IMR-90 (cell line): ENCODE measurements around the gene PPDPF. TPM values are rescaled to one million over a fixed set of nuclear protein-coding genes. Genes with fewer than 3 reads are reported as not detected.

Experiments
- ATAC-seq: fragments of 200-7000 bp; cut with Tn5 transposase; 2 replicates; pipeline ENCODE4 v1.9.1; 2020; ENCODE audit warnings: low read depth, mild to moderate bottlenecking, moderate library complexity
- BruUV-seq: library from RNA; stranded (reverse); fragments of 400-500 nt; replicated peaks from 2 replicates; lab custom pipeline; 2021; lab: Mats Ljungman, UMichigan
- CTCF ChIA-PET: fragments of 300-600 bp; formaldehyde crosslinking; extraction: SDS; loops from one replicate; lab custom pipeline; 2021; ENCODE audit warnings: antibody characterized with exemption; lab: Yijun Ruan, JAX
- POLR2A ChIA-PET: fragments of 300-600 bp; sonication (Branson Sonifier 250); formaldehyde crosslinking; loops from one replicate; lab custom pipeline; 2022; ENCODE audit warnings: antibody characterized with exemption; ENCODE audit not compliant: unreplicated experiment; lab: Charles Lee
- DNase-seq: peaks from one replicate; pipeline ENCODE4 v3.0.0; 2013
- H2AFZ ChIP-seq: replicated peaks from 2 replicates; pipeline ENCODE3; 2013; ENCODE audit warnings: low read length, mild to moderate bottlenecking; ENCODE audit not compliant: poor library complexity
- H2AK5ac ChIP-seq: 2 replicates; pipeline ENCODE4 v1.6.1; 2013; ENCODE audit warnings: low read depth, low read length, inconsistent platforms
- H2AK9ac ChIP-seq: replicated peaks from 2 replicates; pipeline ENCODE3; 2013; ENCODE audit warnings: mild to moderate bottlenecking, low read depth, low read length, moderate library complexity; ENCODE audit not compliant: poor library complexity
- H2BK120ac ChIP-seq: 2 replicates; pipeline ENCODE4 v1.6.1; 2013; ENCODE audit warnings: low read depth, low read length, inconsistent platforms
- H2BK15ac ChIP-seq: 3 replicates; pipeline ENCODE4 v1.6.1; 2013; ENCODE audit warnings: low read depth, low read length, inconsistent platforms
- H2BK20ac ChIP-seq: 2 replicates; pipeline ENCODE4 v1.6.1; 2013; ENCODE audit warnings: low read depth, mild to moderate bottlenecking, inconsistent platforms, low read length, moderate library complexity
- H2BK5ac ChIP-seq: 2 replicates; pipeline ENCODE4 v1.6.1; 2013; ENCODE audit warnings: mild to moderate bottlenecking, low read depth, low read length, inconsistent platforms; ENCODE audit not compliant: poor library complexity, severe bottlenecking
- H3K14ac ChIP-seq: replicated peaks from 2 replicates; pipeline ENCODE4 v1.6.1; 2013; ENCODE audit warnings: low read depth, low read length, inconsistent platforms
- H3K18ac ChIP-seq: 2 replicates; pipeline ENCODE4 v1.6.1; 2013; ENCODE audit warnings: low read depth, low read length, control low read depth
- H3K23ac ChIP-seq: 2 replicates; pipeline ENCODE4 v1.6.1; 2013; ENCODE audit warnings: low read depth, low read length, inconsistent platforms
- H3K27ac ChIP-seq: 2 replicates; pipeline ENCODE4 v1.5.1; 2013; ENCODE audit warnings: mild to moderate bottlenecking, control low read depth, low read length; ENCODE audit not compliant: insufficient read depth
- H3K27me3 ChIP-seq: 2 replicates; pipeline ENCODE4 v1.6.1; 2013; ENCODE audit warnings: low read length; ENCODE audit not compliant: control insufficient read depth, insufficient read depth
- H3K36me3 ChIP-seq: 2 replicates; pipeline ENCODE4 v1.6.1; 2013; ENCODE audit warnings: low read length, mixed read lengths; ENCODE audit not compliant: control insufficient read depth, insufficient read depth
- H3K4ac ChIP-seq: 2 replicates; pipeline ENCODE4 v1.6.1; 2013; ENCODE audit warnings: low read depth, low read length, inconsistent platforms
- H3K4me1 ChIP-seq: 2 replicates; pipeline ENCODE4 v1.6.1; 2013; ENCODE audit warnings: low read length, mixed read lengths; ENCODE audit not compliant: control insufficient read depth, insufficient read depth
- H3K4me2 ChIP-seq: 2 replicates; pipeline ENCODE4 v1.6.1; 2013; ENCODE audit warnings: low read depth, mild to moderate bottlenecking, control low read depth, low read length, moderate library complexity
- H3K4me3 ChIP-seq: 2 replicates; pipeline ENCODE4 v1.5.1; 2013; ENCODE audit warnings: low read depth, mild to moderate bottlenecking, control low read depth, low read length, moderate library complexity; ENCODE audit not compliant: insufficient read depth
- H3K56ac ChIP-seq: 2 replicates; pipeline ENCODE4 v1.6.1; 2013; ENCODE audit warnings: low read length, inconsistent platforms; ENCODE audit not compliant: insufficient read depth; ENCODE audit errors: extremely low read depth
- H3K79me1 ChIP-seq, 2 experiments: 2 replicates each; pipeline ENCODE4 v1.6.1; 2013; ENCODE audit warnings: low read length in 2 of 2, inconsistent platforms in 1 of 2, low read depth in 1 of 2
- H3K9ac ChIP-seq: 2 replicates; pipeline ENCODE4 v1.6.1; 2013; ENCODE audit warnings: low read depth, low read length, control low read depth
- H3K9me1 ChIP-seq: 2 replicates; pipeline ENCODE4 v1.6.1; 2013; ENCODE audit warnings: low read length, inconsistent platforms; ENCODE audit not compliant: insufficient read depth
- H3K9me3 ChIP-seq: 2 replicates; pipeline ENCODE4 v1.6.1; 2013; ENCODE audit warnings: low read length; ENCODE audit not compliant: control insufficient read depth, insufficient read depth
- H4K20me1 ChIP-seq: 2 replicates; pipeline ENCODE4 v1.6.1; 2013; ENCODE audit warnings: low read length, inconsistent platforms; ENCODE audit not compliant: insufficient read depth
- H4K5ac ChIP-seq: 2 replicates; pipeline ENCODE4 v1.6.1; 2013; ENCODE audit warnings: mild to moderate bottlenecking, low read depth, low read length, control low read depth
- H4K8ac ChIP-seq, 2 experiments: 2 replicates each; pipeline ENCODE4 v1.6.1; 2013; ENCODE audit warnings: low read depth in 2 of 2, low read length in 2 of 2, control low read depth in 1 of 2, inconsistent platforms in 1 of 2
- H4K91ac ChIP-seq: 2 replicates; pipeline ENCODE4 v1.6.1; 2013; ENCODE audit warnings: low read depth, low read length, inconsistent platforms; ENCODE audit not compliant: insufficient read depth
- FOS ChIP-seq: fragments of 150-350 bp; IDR thresholded peaks from 2 replicates; pipeline ENCODE4 v1.6.1; 2016; ENCODE audit warnings: low read depth, low read length
- MAFK ChIP-seq: IDR thresholded peaks from 2 replicates; pipeline ENCODE4 v1.6.1; 2012; ENCODE audit warnings: low read depth, low read length, improper control_type of control experiment
- MAZ ChIP-seq: IDR thresholded peaks from 2 replicates; pipeline ENCODE4 v1.6.1; 2012; ENCODE audit warnings: low read depth, mild to moderate bottlenecking, low read length, improper control_type of control experiment, moderate library complexity, borderline replicate concordance
- MXI1 ChIP-seq: IDR thresholded peaks from 2 replicates; pipeline ENCODE4 v1.6.1; 2012; ENCODE audit warnings: low read depth, mild to moderate bottlenecking, low read length, moderate library complexity, borderline replicate concordance
- POLR2A ChIP-seq: IDR thresholded peaks from 2 replicates; pipeline ENCODE4 v1.6.1; 2012; ENCODE audit warnings: mild to moderate bottlenecking, low read depth, low read length
- RAD21 ChIP-seq: IDR thresholded peaks from 2 replicates; pipeline ENCODE4 v1.6.1; 2012; ENCODE audit warnings: low read length, improper control_type of control experiment
- RCOR1 ChIP-seq: IDR thresholded peaks from 2 replicates; pipeline ENCODE4 v1.6.1; 2012; ENCODE audit warnings: mild to moderate bottlenecking, low read length, improper control_type of control experiment; ENCODE audit not compliant: insufficient replicate concordance
- RFX5 ChIP-seq: IDR thresholded peaks from 2 replicates; pipeline ENCODE4 v1.8.0; 2012; ENCODE audit warnings: low read depth, mild to moderate bottlenecking, low read length, moderate library complexity
- SMC3 ChIP-seq: fragments of 150-350 bp; IDR thresholded peaks from 2 replicates; pipeline ENCODE4 v1.6.1; 2016; ENCODE audit warnings: low read depth, mild to moderate bottlenecking, antibody characterized with exemption, low read length, moderate library complexity
- WGBS, 2 experiments: methylation state at CpG; one replicate each; pipeline versions ENCODE4 v1.1.5 to v1.1.7; 2013; ENCODE audit warnings: missing lambda C conversion rate in 2 of 2; ENCODE audit not compliant: insufficient read length in 1 of 2; ENCODE audit errors: extremely low coverage in 2 of 2; 5-methylcytosine and 5-hydroxymethylcytosine counted together
- dilution Hi-C: fragments of 300-500 bp; cut with HindIII; formaldehyde crosslinking; loops from one replicate; pipeline ENCODE4 v1.14.3; 2018; ENCODE audit warnings: low sequenced_read_pairs; ENCODE audit not compliant: unreplicated experiment
- in situ Hi-C: fragments of 300-500 bp; cut with MboI; formaldehyde crosslinking; loops from 3 replicates; pipeline ENCODE4 v1.14.3; 2019; ENCODE audit warnings: low sequenced_read_pairs, inconsistent platforms, mixed read lengths
- intact Hi-C: fragments of 100-400 bp; cut with micrococcal nuclease; formaldehyde crosslinking; loops from 2 replicates; pipeline ENCODE4 v1.10.0; 2022
- polyA plus RNA-seq, 3 experiments: library from polyadenylated mRNA; depleted of rRNA; stranded (reverse); fragments of >200 nt; gene quantifications; 2 replicates each; pipeline ENCODE4 v1.2.3, GENCODE V29; 2012; ENCODE audit warnings: low replicate concordance in 1 of 3
- total RNA-seq: library from RNA; depleted of rRNA; stranded (reverse); fragments of >200 nt; gene quantifications from 2 replicates; pipeline ENCODE4 v1.2.3, GENCODE V29; 2012
- TF ChIP-seq, protein P1 (sequence below): fragments of 150-350 bp; IDR thresholded peaks from 2 replicates; pipeline ENCODE4 v1.6.1; 2017; ENCODE audit warnings: mild to moderate bottlenecking, antibody characterized with exemption, low read length, low read depth
- TF ChIP-seq, protein P2 (sequence below): conservative IDR thresholded peaks from 2 replicates; pipeline ENCODE4 v1.5.1; 2012; ENCODE audit warnings: mild to moderate bottlenecking, low read depth, low read length, improper control_type of control experiment
- TF ChIP-seq, protein P3 (sequence below): fragments of 150-350 bp; IDR thresholded peaks from 2 replicates; pipeline ENCODE4 v1.6.1; 2016; ENCODE audit warnings: low read depth, mild to moderate bottlenecking, low read length, moderate library complexity, borderline replicate concordance

Gene PPDPF
- total and polyA plus RNA-seq, 2 of the 4 experiments (the other 2 are of a cell fraction): 12.9 to 171 TPM

- no peak overlapping the region for H2BK120ac ChIP-seq
- intact Hi-C loops (no loop called here), in situ Hi-C loops (no loop called here), dilution Hi-C loops (no loop called here)
- H3K79me1 ChIP-seq: no peaks in the 10 kb centered on the region
- peaks cover 26% of the 10 kb centered on the region for H3K9me3 ChIP-seq
- no peak overlapping the region for H3K18ac ChIP-seq
- no peak overlapping the region for H3K4me3 ChIP-seq
- no peak overlapping the region for H2BK5ac ChIP-seq
- BruUV-seq: no TSS peak
- no peak overlapping the region for H2AK5ac ChIP-seq
- H3K23ac ChIP-seq: no peak overlapping the region
- no peak overlapping the region for H3K9ac ChIP-seq
- ChIA-PET CTCF (no interaction called here), POLR2A (no interaction called here)
- H3K4me1 ChIP-seq: 0 out of 2 replicates have a peak, but pooled peaks cover 1% of the 10 kb centered on the region
- ATAC-seq (no peak), DNase-seq (peak; percentile 12)
- no peaks in the 10 kb centered on the region for H4K20me1 ChIP-seq
- H4K91ac ChIP-seq: no peak overlapping the region
- H3K9me1 ChIP-seq: no peaks in the 10 kb centered on the region
- no peak overlapping the region for H2BK15ac ChIP-seq
- WGBS, 2 experiments: 89% methylated on average over 4 of the region's 9 CpGs; no CpG with 5 or more reads in 1 of the 2 experiments
- no peak overlapping the region for H3K56ac ChIP-seq
- H2AK9ac ChIP-seq: no peak overlapping the region
- H3K14ac ChIP-seq: no peak overlapping the region
- H4K5ac ChIP-seq: no peak overlapping the region
- no peak overlapping the region for H3K4me2 ChIP-seq
- H3K36me3 ChIP-seq: no peaks in the 10 kb centered on the region
- H2BK20ac ChIP-seq: no peak overlapping the region
- TF ChIP-seq POLR2A: no peak
- TF ChIP-seq, protein P1, sequence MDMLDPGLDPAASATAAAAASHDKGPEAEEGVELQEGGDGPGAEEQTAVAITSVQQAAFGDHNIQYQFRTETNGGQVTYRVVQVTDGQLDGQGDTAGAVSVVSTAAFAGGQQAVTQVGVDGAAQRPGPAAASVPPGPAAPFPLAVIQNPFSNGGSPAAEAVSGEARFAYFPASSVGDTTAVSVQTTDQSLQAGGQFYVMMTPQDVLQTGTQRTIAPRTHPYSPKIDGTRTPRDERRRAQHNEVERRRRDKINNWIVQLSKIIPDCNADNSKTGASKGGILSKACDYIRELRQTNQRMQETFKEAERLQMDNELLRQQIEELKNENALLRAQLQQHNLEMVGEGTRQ: no peak
- no peak for TF ChIP-seq SMC3
- no peak for TF ChIP-seq MAFK
- TF ChIP-seq, protein P2, sequence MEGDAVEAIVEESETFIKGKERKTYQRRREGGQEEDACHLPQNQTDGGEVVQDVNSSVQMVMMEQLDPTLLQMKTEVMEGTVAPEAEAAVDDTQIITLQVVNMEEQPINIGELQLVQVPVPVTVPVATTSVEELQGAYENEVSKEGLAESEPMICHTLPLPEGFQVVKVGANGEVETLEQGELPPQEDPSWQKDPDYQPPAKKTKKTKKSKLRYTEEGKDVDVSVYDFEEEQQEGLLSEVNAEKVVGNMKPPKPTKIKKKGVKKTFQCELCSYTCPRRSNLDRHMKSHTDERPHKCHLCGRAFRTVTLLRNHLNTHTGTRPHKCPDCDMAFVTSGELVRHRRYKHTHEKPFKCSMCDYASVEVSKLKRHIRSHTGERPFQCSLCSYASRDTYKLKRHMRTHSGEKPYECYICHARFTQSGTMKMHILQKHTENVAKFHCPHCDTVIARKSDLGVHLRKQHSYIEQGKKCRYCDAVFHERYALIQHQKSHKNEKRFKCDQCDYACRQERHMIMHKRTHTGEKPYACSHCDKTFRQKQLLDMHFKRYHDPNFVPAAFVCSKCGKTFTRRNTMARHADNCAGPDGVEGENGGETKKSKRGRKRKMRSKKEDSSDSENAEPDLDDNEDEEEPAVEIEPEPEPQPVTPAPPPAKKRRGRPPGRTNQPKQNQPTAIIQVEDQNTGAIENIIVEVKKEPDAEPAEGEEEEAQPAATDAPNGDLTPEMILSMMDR: no peak
- no peak for TF ChIP-seq MXI1
- TF ChIP-seq RFX5: no peak
- TF ChIP-seq FOS: no peak
- TF ChIP-seq RCOR1: no peak
- TF ChIP-seq MAZ: no peak
- no peak for TF ChIP-seq RAD21
- TF ChIP-seq, protein P3, sequence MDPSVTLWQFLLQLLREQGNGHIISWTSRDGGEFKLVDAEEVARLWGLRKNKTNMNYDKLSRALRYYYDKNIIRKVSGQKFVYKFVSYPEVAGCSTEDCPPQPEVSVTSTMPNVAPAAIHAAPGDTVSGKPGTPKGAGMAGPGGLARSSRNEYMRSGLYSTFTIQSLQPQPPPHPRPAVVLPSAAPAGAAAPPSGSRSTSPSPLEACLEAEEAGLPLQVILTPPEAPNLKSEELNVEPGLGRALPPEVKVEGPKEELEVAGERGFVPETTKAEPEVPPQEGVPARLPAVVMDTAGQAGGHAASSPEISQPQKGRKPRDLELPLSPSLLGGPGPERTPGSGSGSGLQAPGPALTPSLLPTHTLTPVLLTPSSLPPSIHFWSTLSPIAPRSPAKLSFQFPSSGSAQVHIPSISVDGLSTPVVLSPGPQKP: no peak
- no peak overlapping the region for H3K4ac ChIP-seq
- H4K8ac ChIP-seq: no peak overlapping the region
- no peak overlapping the region for H3K27ac ChIP-seq
- H2AFZ ChIP-seq: no peak overlapping the region
- peaks cover 24% of the 10 kb centered on the region for H3K27me3 ChIP-seq
Measured at GRCh38 chr20:63509088-63509564, 11.4 kb upstream of the PPDPF start.
